ENCODE measurements around the gene CSF1. TPM values are rescaled to one million over a fixed set of nuclear protein-coding genes. Genes with fewer than 3 reads are reported as not detected.
A peak's percentile ranks its signal among the peaks of the same experiment; 100 is the strongest.

The CSF1 gene
- total and polyA plus RNA-seq, 2 of the 13 experiments (the other 11 are each of a cell fraction or from before 2014, with no cell fraction given) = 4.6 to 13.3 TPM

DNA sequence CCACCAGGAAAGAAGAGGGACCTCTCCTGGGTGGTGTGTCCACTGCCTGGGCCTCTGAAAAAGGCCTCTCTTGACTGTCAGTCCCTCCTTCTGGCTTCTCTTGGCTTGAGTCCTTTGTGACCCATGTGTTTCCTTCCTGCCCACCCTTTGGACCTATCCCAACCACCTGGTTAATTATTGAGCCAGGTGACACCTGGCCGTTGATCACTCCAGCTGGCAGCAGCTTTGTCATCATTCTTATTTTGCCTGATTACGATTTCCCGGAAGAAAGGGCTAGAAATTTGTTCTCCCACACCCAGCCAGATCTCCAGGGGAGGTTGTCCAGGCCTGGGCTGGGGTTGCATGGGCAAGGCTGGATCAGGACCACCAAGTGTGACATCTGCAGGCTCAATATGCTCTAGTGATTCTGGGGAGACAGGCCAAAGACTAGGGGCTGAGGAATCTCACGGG, 24.8 kb downstream of the CSF1 start (continued):
- TF ChIP-seq IRF9 (CRISPR knock-in tag; IDR thresholded peaks at IDR 0.05; ENCODE audit: borderline replicate concordance) = no peak
- no peak for TF ChIP-seq JDP2 (CRISPR knock-in tag; IDR thresholded peaks at IDR 0.05; ENCODE audit: borderline replicate concordance)
- TF ChIP-seq PHF5A (CRISPR knock-in tag; IDR thresholded peaks at IDR 0.05; ENCODE audit: low read depth, unreplicated experiment) = no peak
- 0 out of 2 replicates have a peak, but pooled peaks have one; percentile 32 for TF ChIP-seq ESRRA (CRISPR knock-in tag; IDR thresholded peaks at IDR 0.05; ENCODE audit: low read depth)
- TF ChIP-seq PAF1 (CRISPR knock-in tag; IDR thresholded peaks at IDR 0.05) = no peak
- no peak for TF ChIP-seq ATF7 (IDR thresholded peaks at IDR 0.05)
- no peak for TF ChIP-seq ATF7 (CRISPR knock-in tag; IDR thresholded peaks at IDR 0.05)
- no peak for TF ChIP-seq ARHGAP35 (CRISPR knock-in tag; IDR thresholded peaks at IDR 0.05; ENCODE audit: borderline replicate concordance)
- TF ChIP-seq RELA (CRISPR knock-in tag; IDR thresholded peaks at IDR 0.05) = no peak
- no peak for TF ChIP-seq RAD51 (IDR thresholded peaks at IDR 0.05; ENCODE audit: borderline replicate concordance)
- no peak for TF ChIP-seq ATF7-NPFF (CRISPR knock-in tag; IDR thresholded peaks at IDR 0.05; ENCODE audit: low read depth)
- no peak for TF ChIP-seq ZNF761 (CRISPR knock-in tag; conservative IDR thresholded peaks at IDR 0.05)
- TF ChIP-seq, protein P1, sequence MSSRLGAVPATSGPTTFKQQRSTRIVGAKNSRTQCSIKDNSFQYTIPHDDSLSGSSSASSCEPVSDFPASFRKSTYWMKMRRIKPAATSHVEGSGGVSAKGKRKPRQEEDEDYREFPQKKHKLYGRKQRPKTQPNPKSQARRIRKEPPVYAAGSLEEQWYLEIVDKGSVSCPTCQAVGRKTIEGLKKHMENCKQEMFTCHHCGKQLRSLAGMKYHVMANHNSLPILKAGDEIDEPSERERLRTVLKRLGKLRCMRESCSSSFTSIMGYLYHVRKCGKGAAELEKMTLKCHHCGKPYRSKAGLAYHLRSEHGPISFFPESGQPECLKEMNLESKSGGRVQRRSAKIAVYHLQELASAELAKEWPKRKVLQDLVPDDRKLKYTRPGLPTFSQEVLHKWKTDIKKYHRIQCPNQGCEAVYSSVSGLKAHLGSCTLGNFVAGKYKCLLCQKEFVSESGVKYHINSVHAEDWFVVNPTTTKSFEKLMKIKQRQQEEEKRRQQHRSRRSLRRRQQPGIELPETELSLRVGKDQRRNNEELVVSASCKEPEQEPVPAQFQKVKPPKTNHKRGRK (CRISPR knock-in tag; IDR thresholded peaks at IDR 0.05) = no peak
- TF ChIP-seq GPN1 (CRISPR knock-in tag; IDR thresholded peaks at IDR 0.05; ENCODE audit: borderline replicate concordance) = no peak
- TF ChIP-seq ATM (IDR thresholded peaks at IDR 0.05; ENCODE audit: borderline replicate concordance) = no peak
- TF ChIP-seq MEIS2 (CRISPR knock-in tag; IDR thresholded peaks at IDR 0.05) = 0 out of 2 replicates have a peak, but pooled peaks have one; percentile 34
- peak; percentile 65; the same call in 1 of the 2 replicates for TF ChIP-seq ZNF292 (CRISPR knock-in tag; IDR thresholded peaks at IDR 0.05; ENCODE audit: borderline replicate concordance, low read depth)
- TF ChIP-seq FOXP1 (IDR thresholded peaks at IDR 0.05) = no peak
- no peak for TF ChIP-seq FOXP1 (CRISPR knock-in tag; IDR thresholded peaks at IDR 0.05)
- no peak for TF ChIP-seq CENPT (CRISPR knock-in tag; IDR thresholded peaks at IDR 0.05; ENCODE audit: low read depth)
- TF ChIP-seq, protein P2, sequence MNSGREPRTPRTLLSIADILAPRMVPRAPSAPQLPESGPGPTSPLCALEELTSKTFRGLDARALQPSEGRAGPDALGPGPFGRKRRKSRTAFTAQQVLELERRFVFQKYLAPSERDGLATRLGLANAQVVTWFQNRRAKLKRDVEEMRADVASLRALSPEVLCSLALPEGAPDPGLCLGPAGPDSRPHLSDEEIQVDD (CRISPR knock-in tag; IDR thresholded peaks at IDR 0.05; ENCODE audit: borderline replicate concordance) = no peak
- TF ChIP-seq, protein P3, sequence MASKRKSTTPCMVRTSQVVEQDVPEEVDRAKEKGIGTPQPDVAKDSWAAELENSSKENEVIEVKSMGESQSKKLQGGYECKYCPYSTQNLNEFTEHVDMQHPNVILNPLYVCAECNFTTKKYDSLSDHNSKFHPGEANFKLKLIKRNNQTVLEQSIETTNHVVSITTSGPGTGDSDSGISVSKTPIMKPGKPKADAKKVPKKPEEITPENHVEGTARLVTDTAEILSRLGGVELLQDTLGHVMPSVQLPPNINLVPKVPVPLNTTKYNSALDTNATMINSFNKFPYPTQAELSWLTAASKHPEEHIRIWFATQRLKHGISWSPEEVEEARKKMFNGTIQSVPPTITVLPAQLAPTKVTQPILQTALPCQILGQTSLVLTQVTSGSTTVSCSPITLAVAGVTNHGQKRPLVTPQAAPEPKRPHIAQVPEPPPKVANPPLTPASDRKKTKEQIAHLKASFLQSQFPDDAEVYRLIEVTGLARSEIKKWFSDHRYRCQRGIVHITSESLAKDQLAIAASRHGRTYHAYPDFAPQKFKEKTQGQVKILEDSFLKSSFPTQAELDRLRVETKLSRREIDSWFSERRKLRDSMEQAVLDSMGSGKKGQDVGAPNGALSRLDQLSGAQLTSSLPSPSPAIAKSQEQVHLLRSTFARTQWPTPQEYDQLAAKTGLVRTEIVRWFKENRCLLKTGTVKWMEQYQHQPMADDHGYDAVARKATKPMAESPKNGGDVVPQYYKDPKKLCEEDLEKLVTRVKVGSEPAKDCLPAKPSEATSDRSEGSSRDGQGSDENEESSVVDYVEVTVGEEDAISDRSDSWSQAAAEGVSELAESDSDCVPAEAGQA (IDR thresholded peaks at IDR 0.05; ENCODE audit: low read depth) = no peak
- TF ChIP-seq, protein P3 (CRISPR knock-in tag; IDR thresholded peaks at IDR 0.05; ENCODE audit: borderline replicate concordance) = no peak
- no peak for TF ChIP-seq RBM39 (IDR thresholded peaks at IDR 0.05; ENCODE audit: low read depth, low read length, poor library complexity, severe bottlenecking)

All from HepG2 (cell line).